Keratinocyte (primary cell): ENCODE data around the gene ROMO1. TPM values are rescaled to one million over a fixed set of nuclear protein-coding genes. Genes with fewer than 3 reads are reported as not detected.

Source experiments
- DNase-seq: peaks from one replicate; pipeline ENCODE4 v3.0.0-alpha.2; 2011; ENCODE audit warnings: low read depth, missing footprints, low spot score
- FAIRE-seq: peaks from 2 replicates; lab custom pipeline; 2011; peaks lifted over from hg19 to GRCh38; lab: Jason Lieb, UNC
- H2AFZ ChIP-seq: 2 replicates; pipeline ENCODE4 v1.6.0; 2012; ENCODE audit warnings: low read length, control low read depth, inconsistent platforms; ENCODE audit not compliant: control insufficient read depth
- H3K27ac ChIP-seq: 2 replicates; pipeline ENCODE4 v1.5.1; 2011; ENCODE audit warnings: low read length; ENCODE audit not compliant: control insufficient read depth, insufficient read depth
- H3K27me3 ChIP-seq: 3 replicates; pipeline ENCODE4 v1.6.0; 2011; ENCODE audit warnings: low read length; ENCODE audit not compliant: control insufficient read depth, insufficient read depth; ENCODE audit errors: extremely low read depth
- H3K36me3 ChIP-seq, 2 experiments: 2 replicates in 1 of 2; 3 replicates in 1 of 2; pipeline ENCODE4 v1.5.1; 2011; ENCODE audit warnings: low read length in 2 of 2, mild to moderate bottlenecking in 1 of 2; ENCODE audit not compliant: control insufficient read depth in 2 of 2, insufficient read depth in 2 of 2; ENCODE audit errors: extremely low read depth in 1 of 2
- H3K4me1 ChIP-seq: 3 replicates; pipeline ENCODE4 v1.5.1; 2011; ENCODE audit warnings: low read length; ENCODE audit not compliant: control insufficient read depth, insufficient read depth; ENCODE audit errors: extremely low read depth
- H3K4me2 ChIP-seq: 3 replicates; pipeline ENCODE4 v1.6.0; 2011; ENCODE audit warnings: low read depth, low read length; ENCODE audit not compliant: control insufficient read depth, insufficient read depth; ENCODE audit errors: extremely low read depth
- H3K4me3 ChIP-seq, 3 experiments: fragments of 200-600 bp in 1 of 3; sonication (generic) in 1 of 3; 2 replicates in 2 of 3; 3 replicates in 1 of 3; pipeline ENCODE4 v1.5.1; 2011 to 2016; ENCODE audit warnings: low read length in 3 of 3, mild to moderate bottlenecking in 3 of 3, control low read depth in 2 of 3, inconsistent platforms in 1 of 3, low read depth in 1 of 3, mixed read lengths in 1 of 3, mixed run types in 1 of 3, moderate library complexity in 1 of 3; ENCODE audit not compliant: control insufficient read depth in 2 of 3, insufficient read depth in 2 of 3; ENCODE audit errors: extremely low read depth in 1 of 3
- H3K79me2 ChIP-seq: 2 replicates; pipeline ENCODE4 v1.6.0; 2012; ENCODE audit warnings: low read length; ENCODE audit not compliant: control insufficient read depth, insufficient read depth
- H3K9ac ChIP-seq: 3 replicates; pipeline ENCODE4 v1.6.0; 2011; ENCODE audit warnings: low read length; ENCODE audit not compliant: control insufficient read depth, insufficient read depth; ENCODE audit errors: extremely low read depth
- H3K9me1 ChIP-seq: 3 replicates; pipeline ENCODE4 v1.6.0; 2011; ENCODE audit warnings: low read length; ENCODE audit not compliant: control insufficient read depth, insufficient read depth; ENCODE audit errors: extremely low read depth
- H3K9me3 ChIP-seq: 2 replicates; pipeline ENCODE4 v1.5.1; 2012; ENCODE audit warnings: low read depth, low read length; ENCODE audit not compliant: control insufficient read depth
- H4K20me1 ChIP-seq: 3 replicates; pipeline ENCODE4 v1.6.0; 2011; ENCODE audit warnings: low read length; ENCODE audit not compliant: control insufficient read depth, insufficient read depth; ENCODE audit errors: extremely low read depth
- CTCF ChIP-seq, 3 experiments: IDR thresholded peaks in 1 of 3; conservative IDR thresholded peaks in 1 of 3; optimal IDR thresholded peaks in 1 of 3; 2 replicates in 2 of 3; 3 replicates in 1 of 3; pipeline versions ENCODE3 to v1.5.1; 2011; ENCODE audit warnings: low read length in 3 of 3, mild to moderate bottlenecking in 3 of 3, moderate library complexity in 2 of 3, control low read depth in 1 of 3, inconsistent platforms in 1 of 3; ENCODE audit not compliant: insufficient read depth in 2 of 3; ENCODE audit errors: extremely low read depth in 1 of 3
- EZH2 ChIP-seq: IDR thresholded peaks from one replicate; pipeline ENCODE4 v1.6.1; 2012; ENCODE audit warnings: inconsistent platforms, mild to moderate bottlenecking, low read length, moderate library complexity
- dilution Hi-C: fragments of 300-500 bp; cut with MboI; formaldehyde crosslinking; loops from one replicate; pipeline ENCODE4 v1.7.0; 2020; ENCODE audit warnings: low sequenced_read_pairs; ENCODE audit not compliant: extremely low pct_ligation_motif_present
- polyA plus RNA-seq, 5 experiments: library from polyadenylated mRNA; depleted of rRNA in 3 of 5; stranded (reverse) in 3 of 5; stranded (forward) in 1 of 5; unstranded in 1 of 5; fragments of >200 nt; gene quantifications; 1 replicate in 1 of 5; 2 replicates in 3 of 5; 3 replicates in 1 of 5; pipeline versions ENCODE4 v1.2.1 to v1.2.3, GENCODE V29; 2011 to 2012; ENCODE audit warnings: missing spikeins in 2 of 5, low read depth in 1 of 5, low replicate concordance in 1 of 5

Gene ROMO1
- polyA plus RNA-seq, 1 donor (not counting 4 experiments of a cell fraction or from before 2014, with no cell fraction given) = 195 TPM

GRCh38 chr20:35720165-35721123 is 21.2 kb downstream of the ROMO1 start:
- peaks cover 32% of the 10 kb centered on the region for H4K20me1 ChIP-seq
- no peak overlapping the region for H3K4me3 ChIP-seq
- H3K27me3 ChIP-seq = no peaks in the 10 kb centered on the region
- no peak overlapping the region for H3K4me2 ChIP-seq
- FAIRE-seq (no peak), DNase-seq (no peak)
- H3K9ac ChIP-seq = no peak overlapping the region
- H2AFZ ChIP-seq = no peak overlapping the region
- no peaks in the 10 kb centered on the region for H3K4me1 ChIP-seq
- peaks cover 88% of the 10 kb centered on the region for H3K79me2 ChIP-seq
- H3K9me3 ChIP-seq = no peaks in the 10 kb centered on the region
- dilution Hi-C loops = no loop called here
- H3K36me3 ChIP-seq = peaks cover 52 to 65% of the 10 kb centered on the region in 2 experiments
- no peaks in the 10 kb centered on the region for H3K9me1 ChIP-seq
- no peak overlapping the region for H3K27ac ChIP-seq
- no peak for TF ChIP-seq CTCF (optimal IDR thresholded peaks at IDR 0.05 in 1 of 3, IDR thresholded peaks at IDR 0.05 in 1 of 3, conservative IDR thresholded peaks at IDR 0.05 in 1 of 3; ENCODE audit: extremely low read depth in 1 of 3, insufficient read depth in 2 of 3, low read length in 3 of 3)

- no peaks in the 10 kb centered on the region for H3K27me3 ChIP-seq
- peaks cover 90% of the 10 kb centered on the region for H3K79me2 ChIP-seq
- H3K36me3 ChIP-seq = peaks cover 47 to 64% of the 10 kb centered on the region in 2 experiments
- TF ChIP-seq EZH2 = no peak
- TF ChIP-seq CTCF (optimal IDR thresholded peaks at IDR 0.05 in 1 of 3, IDR thresholded peaks at IDR 0.05 in 1 of 3, conservative IDR thresholded peaks at IDR 0.05 in 1 of 3; ENCODE audit: extremely low read depth in 1 of 3, insufficient read depth in 2 of 3, low read length in 3 of 3) = no peak
- dilution Hi-C loops = no loop called here
- DNase-seq (no peak), FAIRE-seq (no peak)
- H3K9ac ChIP-seq = no peak overlapping the region
- H3K9me3 ChIP-seq = no peaks in the 10 kb centered on the region
- no peaks in the 10 kb centered on the region for H3K4me1 ChIP-seq
- no peak overlapping the region for H3K27ac ChIP-seq
- H4K20me1 ChIP-seq = peaks cover 36% of the 10 kb centered on the region
- H3K4me3 ChIP-seq = no peak overlapping the region
- no peaks in the 10 kb centered on the region for H3K9me1 ChIP-seq
- no peak overlapping the region for H3K4me2 ChIP-seq
- no peak overlapping the region for H2AFZ ChIP-seq
Observed at GRCh38 chr20:35721219-35721618, 22.0 kb downstream of the ROMO1 start.
